HepG2 (cell line): ENCODE data around the gene ZNF586. TPM values are rescaled to one million over a fixed set of nuclear protein-coding genes. Genes with fewer than 3 reads are reported as not detected.

Experiments used
- ATRX ChIP-seq: sonication (generic); formaldehyde crosslinking; IDR thresholded peaks from 2 replicates; pipeline ENCODE4 v1.4.0; 2020; ENCODE audit warnings: missing genetic modification reagents, borderline replicate concordance
- BORCS8-MEF2B ChIP-seq: sonication (generic); formaldehyde crosslinking; IDR thresholded peaks from 2 replicates; pipeline ENCODE4 v1.8.0; 2022; ENCODE audit warnings: mild to moderate bottlenecking, missing genetic modification reagents
- E2F5 ChIP-seq: sonication (generic); formaldehyde crosslinking; conservative IDR thresholded peaks from 2 replicates; pipeline ENCODE4 v1.4.0; 2020; ENCODE audit warnings: missing genetic modification reagents
- EHMT2 ChIP-seq: fragments of 200-600 bp; sonication (generic); IDR thresholded peaks from 2 replicates; pipeline ENCODE4 v1.7.0; 2017; ENCODE audit warnings: antibody characterized with exemption, low read depth, low read length, borderline replicate concordance
- ELF4 ChIP-seq: sonication (generic); formaldehyde crosslinking; IDR thresholded peaks from 2 replicates; pipeline ENCODE4 v1.5.0; 2020; ENCODE audit warnings: missing genetic modification reagents, mild to moderate bottlenecking, moderate library complexity, borderline replicate concordance
- HIVEP1 ChIP-seq: sonication (generic); formaldehyde crosslinking; IDR thresholded peaks from 2 replicates; pipeline ENCODE4 v1.4.0; 2020; ENCODE audit warnings: mild to moderate bottlenecking, missing genetic modification reagents
- IRF9 ChIP-seq: sonication (generic); formaldehyde crosslinking; IDR thresholded peaks from 2 replicates; pipeline ENCODE4 v1.8.0; 2022; ENCODE audit warnings: missing genetic modification reagents, mild to moderate bottlenecking, borderline replicate concordance
- JUNB ChIP-seq: sonication (generic); formaldehyde crosslinking; IDR thresholded peaks from 2 replicates; pipeline ENCODE4 v1.8.0; 2022; ENCODE audit warnings: missing genetic modification reagents, mild to moderate bottlenecking, borderline replicate concordance
- LRRFIP1 ChIP-seq: sonication (generic); formaldehyde crosslinking; conservative IDR thresholded peaks from 2 replicates; pipeline ENCODE4 v1.4.0; 2020; ENCODE audit warnings: missing genetic modification reagents
- NFATC3 ChIP-seq: sonication (generic); formaldehyde crosslinking; IDR thresholded peaks from 2 replicates; pipeline ENCODE4 v1.5.1; 2020; ENCODE audit warnings: mild to moderate bottlenecking, missing genetic modification reagents
- RBM22 ChIP-seq: fragments of 200-400 bp; formaldehyde crosslinking; optimal IDR thresholded peaks from 2 replicates; pipeline ENCODE3; 2017; ENCODE audit warnings: mild to moderate bottlenecking, low read length, moderate library complexity
- RNF2 ChIP-seq: fragments of 450-650 bp; conservative IDR thresholded peaks from 2 replicates; pipeline ENCODE4 v1.6.1; 2016; ENCODE audit warnings: low read depth
- SIX4 ChIP-seq: sonication (generic); formaldehyde crosslinking; IDR thresholded peaks from 2 replicates; pipeline ENCODE4 v1.4.0; 2020; ENCODE audit warnings: missing genetic modification reagents
- THAP7 ChIP-seq: sonication (generic); formaldehyde crosslinking; IDR thresholded peaks from 2 replicates; pipeline ENCODE4 v1.8.1; 2023; ENCODE audit warnings: mild to moderate bottlenecking, missing genetic modification reagents
- TIGD3 ChIP-seq: sonication (generic); formaldehyde crosslinking; IDR thresholded peaks from 2 replicates; pipeline ENCODE4 v1.5.1; 2020; ENCODE audit warnings: mild to moderate bottlenecking, missing genetic modification reagents, borderline replicate concordance
- ZFP36 ChIP-seq: fragments of 150-350 bp; IDR thresholded peaks from 2 replicates; pipeline ENCODE4 v1.6.1; 2018; ENCODE audit warnings: borderline replicate concordance, low read length, low read depth; ENCODE audit not compliant: partially characterized antibody
- ZNF224 ChIP-seq: sonication (generic); formaldehyde crosslinking; IDR thresholded peaks from 2 replicates; pipeline ENCODE4 v1.5.0; 2020; ENCODE audit warnings: mild to moderate bottlenecking, missing genetic modification reagents
- ZNF274 ChIP-seq: sonication (generic); formaldehyde crosslinking; IDR thresholded peaks from 2 replicates; pipeline ENCODE4 v1.5.1; 2020; ENCODE audit warnings: mild to moderate bottlenecking, missing genetic modification reagents
- ZNF33A ChIP-seq: sonication (generic); formaldehyde crosslinking; IDR thresholded peaks from 2 replicates; pipeline ENCODE4 v1.5.1; 2020; ENCODE audit warnings: missing genetic modification reagents, mild to moderate bottlenecking, moderate library complexity, borderline replicate concordance
- ZNF430 ChIP-seq: sonication (generic); formaldehyde crosslinking; IDR thresholded peaks from 2 replicates; pipeline ENCODE4 v1.9.0; 2021; ENCODE audit warnings: mild to moderate bottlenecking, missing genetic modification reagents
- ZNF598 ChIP-seq: sonication (generic); formaldehyde crosslinking; IDR thresholded peaks from 2 replicates; pipeline ENCODE4 v1.5.1; 2020; ENCODE audit warnings: mild to moderate bottlenecking, missing genetic modification reagents, borderline replicate concordance
- ZNF607 ChIP-seq: sonication (generic); formaldehyde crosslinking; IDR thresholded peaks from 2 replicates; pipeline ENCODE4 v1.5.1; 2020; ENCODE audit warnings: missing genetic modification reagents, mild to moderate bottlenecking, borderline replicate concordance
- ZSCAN21 ChIP-seq: sonication (generic); formaldehyde crosslinking; IDR thresholded peaks from 2 replicates; pipeline ENCODE4 v1.8.0; 2022; ENCODE audit warnings: mild to moderate bottlenecking, missing genetic modification reagents, moderate library complexity, borderline replicate concordance
- polyA plus RNA-seq, 8 experiments: library from polyadenylated mRNA; depleted of rRNA in 3 of 8; stranded (reverse) in 7 of 8; unstranded in 1 of 8; fragments of >200 nt; fragmentation: Illumina TruSeq in 4 of 8; extraction: Trizol in 4 of 8; gene quantifications; 2 replicates each; pipeline versions ENCODE4 v1.2.1 to v1.2.3, GENCODE V29; 2011 to 2016; ENCODE audit warnings: low read depth in 4 of 8, missing spikeins in 1 of 8, mixed read lengths in 1 of 8; ENCODE audit not compliant: insufficient read depth in 1 of 8
- total RNA-seq, 5 experiments: library from RNA; depleted of rRNA; stranded (reverse); fragments of >200 nt; fragmentation: Illumina TruSeq; extraction: Trizol; gene quantifications; 2 replicates each; pipeline ENCODE4 v1.2.3, GENCODE V29; 2016; ENCODE audit warnings: low read depth in 1 of 5

Gene ZNF586
- total and polyA plus RNA-seq, 2 of the 13 experiments (the other 11 are each of a cell fraction or from before 2014, with no cell fraction given), result 0.50 to 3.4 TPM

- no peak for TF ChIP-seq TIGD3 (CRISPR knock-in tag)
- peak; percentile 91 for TF ChIP-seq ELF4 (CRISPR knock-in tag)
- TF ChIP-seq RBM22, result no peak
- TF ChIP-seq BORCS8-MEF2B (CRISPR knock-in tag), result no peak
- TF ChIP-seq SIX4 (CRISPR knock-in tag), result no peak
- TF ChIP-seq ZNF274, result peak; percentile 20; the same call in 1 of the 2 replicates
- TF ChIP-seq RNF2, result no peak
- TF ChIP-seq ZFP36, result no peak
- no peak for TF ChIP-seq JUNB (CRISPR knock-in tag)
- TF ChIP-seq ATRX, result no peak
- TF ChIP-seq ZNF430 (CRISPR knock-in tag), result no peak
- TF ChIP-seq ZNF607, result peak; percentile 15; the same call in 1 of the 2 replicates
- no peak for TF ChIP-seq ZNF33A (CRISPR knock-in tag)
- TF ChIP-seq E2F5 (CRISPR knock-in tag), result no peak
- TF ChIP-seq ZNF224 (CRISPR knock-in tag), result no peak; the same call in 1 of the 2 replicates
- no peak for TF ChIP-seq ZNF598 (CRISPR knock-in tag)
- TF ChIP-seq ZSCAN21 (CRISPR knock-in tag), result peak; percentile 29; the same call in 1 of the 2 replicates
- no peak for TF ChIP-seq LRRFIP1 (CRISPR knock-in tag)
- TF ChIP-seq THAP7 (CRISPR knock-in tag), result 0 out of 2 replicates have a peak, but pooled peaks have one; percentile 64
- TF ChIP-seq NFATC3 (CRISPR knock-in tag), result no peak
- TF ChIP-seq HIVEP1 (CRISPR knock-in tag), result peak; percentile 50; the same call in 1 of the 2 replicates
- TF ChIP-seq IRF9 (CRISPR knock-in tag), result 0 out of 2 replicates have a peak, but pooled peaks have one; percentile 54
- no peak for TF ChIP-seq EHMT2
Measured at GRCh38 chr19:57814505-57815246, 45.2 kb downstream of the ZNF586 start, which contains the start of gene ZNF552 (continued).
